Adipose tissue (tissue), 3 donors: ENCODE measurements around the gene PODXL2. TPM values are rescaled to one million over a fixed set of nuclear protein-coding genes. Genes with fewer than 3 reads are reported as not detected.
"Not testable (repeated sequence)": the region's sequence is repeated elsewhere in the genome, so short reads cannot be mapped to it uniquely, and the experiment has no call there.

Experiments
- H3K27ac ChIP-seq: one replicate; pipeline ENCODE4 v1.5.1; 2013; ENCODE audit warnings: low read depth, low read length
- WGBS, 3 donors: extraction: QIAGEN DNeasy Blood & Tissue Kit; methylation state at CpG; one replicate each; pipeline ENCODE4 v1.1.7; 2013; 5-methylcytosine and 5-hydroxymethylcytosine counted together
- polyA plus RNA-seq, 3 donors: library from polyadenylated mRNA; stranded (reverse); fragments of 200-250 nt; gene quantifications; one replicate each; pipeline ENCODE4 v1.2.3, GENCODE V29; 2013
- donor health status: healthy with polysubstance abuse.
- donor health status: Bipolar disorder and iron deficiency.
- donor health status: healthy.

PODXL2 gene
- polyA plus RNA-seq, 3 donors, result 1.6 to 7.2 (median 4.3) TPM

DNA sequence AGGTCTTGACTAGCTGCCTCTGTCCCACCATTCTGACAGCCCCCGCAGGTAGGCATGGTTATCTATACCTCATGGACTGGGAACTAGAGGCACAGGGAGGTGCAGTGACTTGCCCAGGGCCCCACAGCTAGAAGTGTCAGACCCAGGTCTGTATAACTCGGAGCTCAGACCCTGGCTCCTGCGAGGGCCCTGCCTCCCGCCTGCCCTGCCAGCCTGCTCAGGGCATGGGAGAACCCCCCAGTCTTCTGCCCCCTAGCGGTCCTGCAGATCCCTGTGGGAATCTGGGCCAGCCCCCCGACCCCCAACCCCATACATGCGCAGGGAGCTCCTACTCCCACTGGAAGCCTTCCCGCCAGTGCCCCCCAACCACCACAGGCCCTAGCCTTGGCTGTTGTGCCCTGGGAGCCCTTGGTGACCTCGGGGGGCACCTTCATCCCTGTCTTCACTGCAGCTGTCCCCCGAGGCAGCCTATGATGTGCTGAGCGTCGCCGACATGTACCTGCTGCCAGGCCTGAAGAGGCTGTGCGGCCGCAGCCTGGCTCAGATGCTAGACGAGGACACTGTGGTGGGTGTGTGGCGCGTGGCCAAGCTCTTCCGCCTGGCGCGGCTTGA, 50.7 kb downstream of the PODXL2 start:
- no peak overlapping the region for H3K27ac ChIP-seq
- 90 to 94% (median 93%) methylated on average over 21 of the region's 21 CpGs for WGBS, 3 donors

DNA sequence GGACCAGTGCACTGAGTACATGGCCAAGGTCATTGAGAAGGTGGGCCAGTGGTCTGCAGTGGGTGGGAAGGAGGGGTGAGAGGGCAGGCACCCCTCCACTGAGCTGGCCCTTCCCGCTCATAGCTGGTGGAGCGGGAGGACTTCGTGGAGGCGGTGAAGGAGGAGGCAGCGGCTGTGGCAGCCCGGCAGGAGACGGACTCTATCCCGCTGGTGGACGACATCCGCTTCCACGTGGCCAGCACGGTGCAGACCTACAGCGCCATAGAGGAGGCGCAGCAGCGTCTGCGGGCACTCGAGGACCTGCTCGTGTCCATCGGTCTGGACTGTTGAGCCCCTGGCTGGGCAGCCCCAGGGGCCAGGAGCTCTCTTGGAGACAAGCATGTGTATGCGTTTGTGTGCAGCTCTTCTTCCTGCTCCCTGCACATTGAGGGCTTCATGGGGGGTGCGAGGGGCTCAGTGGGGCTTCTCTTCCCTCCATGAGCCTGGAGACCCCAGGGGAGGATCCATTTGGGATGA, 51.2 kb downstream of the PODXL2 start:
- no peak overlapping the region for H3K27ac ChIP-seq
- WGBS, 3 donors, result 97 to 100% (median 97%) methylated on average over 21 of the region's 21 CpGs

- H3K27ac ChIP-seq, result no peak overlapping the region
These were observed 51.8 kb downstream of the PODXL2 start for GRCh38 chr3:127680798-127681221.

GRCh38 chr3:127682175-127682554, 53.2 kb downstream of the PODXL2 start:
- H3K27ac ChIP-seq, result not testable (repeated sequence)
- 87 to 90% (median 90%) methylated on average over 6 of the region's 6 CpGs for WGBS, 3 donors

More at GRCh38 chr3:127680798-127681221, 51.8 kb downstream of the PODXL2 start:
- WGBS, 3 donors, result 55 to 82% (median 60%) methylated on average over 1 of the region's 1 CpG

- no peak overlapping the region for H3K27ac ChIP-seq
- WGBS, 3 donors, result 66 to 86% (median 83%) methylated on average over 8 of the region's 8 CpGs
These were observed 53.6 kb downstream of the PODXL2 start for GRCh38 chr3:127682561-127682960.

DNA sequence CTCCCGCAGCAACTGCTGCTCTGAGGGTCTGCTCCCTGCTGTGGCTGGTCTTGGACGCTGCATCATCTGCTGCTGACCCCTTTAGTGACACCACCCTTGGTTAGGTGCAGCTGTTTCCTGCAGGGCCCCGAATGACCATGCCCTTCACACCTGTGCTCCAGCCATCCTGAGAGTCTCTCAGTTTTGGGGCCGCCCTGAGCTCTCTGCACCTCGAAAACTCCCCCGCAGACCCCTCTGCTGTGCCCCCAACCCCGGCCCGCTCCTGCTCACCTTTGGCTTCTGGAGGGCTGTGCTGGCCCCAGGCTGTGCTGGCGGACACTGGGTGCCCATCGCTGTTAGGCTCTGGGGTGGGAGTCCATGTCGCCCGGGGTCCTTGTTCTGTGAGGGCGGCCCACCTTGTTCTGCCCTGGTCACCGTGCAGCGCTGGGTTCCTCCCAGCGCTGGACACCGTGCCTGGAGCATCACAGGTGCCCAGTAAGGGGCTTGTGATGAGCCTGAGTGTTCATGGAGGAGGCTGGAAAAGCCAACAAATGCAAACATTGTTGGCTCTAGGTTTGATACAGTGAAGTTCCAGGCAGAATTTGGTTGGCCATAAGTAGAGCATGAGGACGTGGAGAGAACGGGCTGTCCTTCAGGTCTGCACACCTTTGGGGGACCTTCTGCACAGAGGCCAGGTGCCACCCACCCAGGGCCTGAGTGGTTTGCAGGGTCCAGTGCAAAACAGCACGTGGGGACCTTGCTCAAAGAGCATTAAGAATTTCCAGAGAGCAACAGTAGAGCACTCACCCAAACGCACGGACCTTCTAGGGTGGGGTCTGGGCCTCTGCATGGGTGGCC, 56.1 kb downstream of the PODXL2 start:
- 73 to 80% (median 76%) methylated on average over 22 of the region's 22 CpGs for WGBS, 3 donors
- H3K27ac ChIP-seq, result no peak overlapping the region

- 78 to 87% (median 83%) methylated on average over 4 of the region's 4 CpGs for WGBS, 3 donors
- no peak overlapping the region for H3K27ac ChIP-seq
These were observed 56.9 kb downstream of the PODXL2 start for GRCh38 chr3:127685708-127686511.

DNA sequence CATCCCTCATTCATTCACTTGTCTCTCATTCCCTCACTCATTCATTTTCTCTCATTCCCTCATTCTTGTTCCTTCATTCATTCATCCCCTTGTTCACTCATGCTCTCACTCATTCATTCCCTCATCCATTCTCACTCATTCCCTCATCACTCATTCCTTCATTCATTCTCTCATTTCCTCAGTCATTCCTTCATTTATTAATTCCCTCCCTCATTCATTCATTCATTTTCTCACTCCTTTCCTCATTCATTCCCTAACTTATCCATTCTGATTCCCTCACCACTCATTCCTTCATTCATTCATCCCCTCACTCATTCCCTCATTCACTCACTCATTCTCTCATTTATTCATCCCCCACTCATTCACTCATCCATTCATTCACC, 57.5 kb downstream of the PODXL2 start:
- no peak overlapping the region for H3K27ac ChIP-seq

GRCh38 chr3:127687228-127687737, 58.3 kb downstream of the PODXL2 start:
- 91 to 98% (median 97%) methylated on average over 2 of the region's 2 CpGs for WGBS, 3 donors
- H3K27ac ChIP-seq, result no peak overlapping the region

- 74 to 90% (median 78%) methylated on average over 2 of the region's 2 CpGs for WGBS, 3 donors
- H3K27ac ChIP-seq, result no peak overlapping the region
These were observed 59.0 kb downstream of the PODXL2 start for GRCh38 chr3:127688022-127688415.

DNA sequence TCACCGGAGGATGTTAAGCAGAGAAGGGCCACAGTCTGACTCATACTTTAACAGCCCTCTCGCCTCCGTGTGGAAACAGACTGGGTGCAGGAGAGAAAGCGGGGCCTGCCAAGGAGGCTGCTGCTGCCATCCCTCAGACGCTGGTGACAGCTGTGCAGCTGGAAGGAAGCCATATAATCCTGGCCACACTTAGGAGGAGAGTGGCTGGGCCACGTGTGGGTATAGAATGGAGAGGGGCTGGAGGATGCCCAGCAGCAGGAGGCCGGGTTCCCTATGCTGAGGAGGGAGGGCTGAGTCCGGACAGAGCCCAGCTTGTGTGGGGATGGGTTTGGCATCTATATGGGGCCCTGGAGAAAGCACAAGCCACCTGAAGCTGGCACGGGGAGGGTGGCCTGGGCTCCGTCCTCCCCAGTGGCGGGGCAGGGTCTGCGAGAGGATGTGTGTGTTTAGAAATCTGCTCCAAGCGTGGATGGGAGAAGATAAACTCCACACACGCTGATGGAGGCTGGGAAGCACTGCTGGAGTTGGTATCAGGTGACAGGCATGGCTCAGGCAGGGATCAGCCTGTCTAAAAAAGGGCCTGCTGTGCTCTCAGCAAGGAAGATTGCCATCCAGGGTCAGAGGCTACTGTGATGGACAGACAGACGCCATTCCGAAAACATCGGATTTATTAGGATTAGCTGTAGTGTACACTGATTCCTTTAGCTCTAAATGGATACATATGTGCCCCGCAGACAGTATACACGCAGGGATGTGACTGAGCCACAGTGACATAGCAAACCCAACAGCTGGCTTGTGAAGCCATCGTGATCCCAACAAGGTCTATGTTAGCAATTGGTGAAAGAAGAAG, 59.7 kb downstream of the PODXL2 start:
- WGBS, 3 donors, result 62 to 82% (median 80%) methylated on average over 20 of the region's 20 CpGs
- no peak overlapping the region for H3K27ac ChIP-seq

- WGBS, 3 donors, result 90 to 93% (median 91%) methylated on average over 19 of the region's 19 CpGs
- no peak overlapping the region for H3K27ac ChIP-seq
These were observed 60.4 kb downstream of the PODXL2 start for GRCh38 chr3:127689266-127689860.

GRCh38 chr3:127690106-127690505, 61.1 kb downstream of the PODXL2 start:
- WGBS, 3 donors, result 58 to 69% (median 66%) methylated on average over 4 of the region's 4 CpGs

DNA sequence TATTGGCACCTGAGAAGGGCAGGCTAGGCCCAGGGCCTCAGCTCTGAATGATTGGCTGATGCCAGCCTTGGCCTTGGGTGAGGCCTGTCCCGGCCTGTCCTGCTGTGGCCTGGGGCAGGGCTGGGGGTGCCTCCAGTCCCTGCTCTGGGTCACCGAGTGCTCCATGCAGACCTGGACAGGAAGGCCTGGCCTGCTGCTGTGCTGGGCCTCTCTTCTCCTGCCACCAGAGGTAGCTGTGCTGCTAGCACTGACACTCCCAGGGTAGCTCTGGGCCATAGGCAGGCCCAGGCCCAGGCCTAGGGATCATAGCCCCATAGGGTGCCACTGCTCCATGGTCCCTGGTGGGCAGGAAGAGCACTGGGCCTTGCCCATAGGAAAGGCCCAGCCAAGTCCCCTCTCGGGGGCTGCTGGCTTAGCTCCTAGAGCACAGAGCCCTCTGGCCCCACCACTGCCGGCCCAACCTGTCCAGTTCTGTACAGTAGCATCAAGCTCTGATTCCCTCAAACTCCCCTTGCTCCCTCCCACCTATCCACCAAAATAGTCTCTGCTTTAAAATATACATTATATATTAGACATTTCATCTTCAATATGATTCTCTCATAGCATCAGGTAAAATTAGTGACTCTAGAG, 62.0 kb downstream of the PODXL2 start:
- WGBS, 3 donors, result 85 to 91% (median 86%) methylated on average over 4 of the region's 4 CpGs
- H3K27ac ChIP-seq, result no peak overlapping the region

More at GRCh38 chr3:127690106-127690505, 61.1 kb downstream of the PODXL2 start:
- no peak overlapping the region for H3K27ac ChIP-seq

- no peak overlapping the region for H3K27ac ChIP-seq
- WGBS, 3 donors, result 85 to 89% (median 88%) methylated on average over 8 of the region's 8 CpGs
These were observed 62.5 kb downstream of the PODXL2 start for GRCh38 chr3:127691489-127691888.

GRCh38 chr3:127691974-127692373, 63.0 kb downstream of the PODXL2 start:
- 88 to 92% (median 90%) methylated on average over 6 of the region's 6 CpGs for WGBS, 3 donors
- H3K27ac ChIP-seq, result no peak overlapping the region
